Bronchial epithelial cell (primary cell): ENCODE results near the gene MROH2A. TPM values are rescaled to one million over a fixed set of nuclear protein-coding genes. Genes with fewer than 3 reads are reported as not detected.
"Not testable (repeated sequence)": the region's sequence is repeated elsewhere in the genome, so short reads cannot be mapped to it uniquely, and the experiment has no call there.

Experiments used
- DNase-seq: peaks from one replicate; pipeline ENCODE4 v3.0.0-alpha.2; 2010; ENCODE audit warnings: low read depth
- FAIRE-seq: peaks from 2 replicates; lab custom pipeline; 2011; peaks lifted over from hg19 to GRCh38; lab: Jason Lieb, UNC
- H3K27me3 ChIP-seq: 2 replicates; pipeline ENCODE4 v1.5.1; 2011; ENCODE audit warnings: low read length; ENCODE audit not compliant: control insufficient read depth, insufficient read depth
- H3K36me3 ChIP-seq: 2 replicates; pipeline ENCODE4 v1.5.1; 2011; ENCODE audit warnings: low read length; ENCODE audit not compliant: control insufficient read depth, insufficient read depth
- H3K4me3 ChIP-seq: 2 replicates; pipeline ENCODE4 v1.5.1; 2011; ENCODE audit warnings: mild to moderate bottlenecking, low read depth, low read length, control low read depth
- CTCF ChIP-seq: IDR thresholded peaks from 2 replicates; pipeline ENCODE4 v1.5.1; 2011; ENCODE audit warnings: mild to moderate bottlenecking, moderate library complexity, low read length, control low read depth, inconsistent platforms; ENCODE audit not compliant: insufficient read depth, severe bottlenecking
- total RNA-seq: library from RNA; depleted of rRNA; stranded (reverse); fragments of >200 nt; gene quantifications from 2 replicates; pipeline ENCODE4 v1.2.1, GENCODE V29; 2014

The MROH2A gene
- total RNA-seq, 1 donor from 2014 or later: not detected

GRCh38 chr2:233862261-233862768 is 84.2 kb downstream of the MROH2A start:
- FAIRE-seq: no peak
- Histone ChIP-seq H3K36me3 (peaks cover 1% of the 10 kb centered on the region), H3K27me3 (no peaks in the 10 kb centered on the region), H3K4me3 (no peak overlapping the region)
- no peak for TF ChIP-seq CTCF
- DNase-seq: no peak

DNA sequence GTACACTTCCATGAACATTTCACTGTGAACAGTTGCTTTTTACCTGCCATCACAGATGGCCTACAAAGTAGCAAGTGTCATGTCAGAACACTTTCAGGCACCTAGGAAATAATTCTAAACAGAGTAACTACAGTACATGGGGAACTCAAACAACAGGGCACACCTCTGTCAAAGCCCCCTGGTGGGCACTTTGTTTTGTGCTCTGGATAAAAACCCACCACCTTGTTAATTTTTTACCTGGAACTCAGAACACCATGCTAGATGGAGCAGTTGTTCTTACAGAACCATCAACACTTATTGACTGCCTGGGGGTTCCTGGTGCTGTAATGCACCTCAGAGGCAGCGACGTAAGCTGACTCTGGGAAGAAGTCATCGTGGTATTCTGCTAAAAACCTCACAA is 87.7 kb downstream of the MROH2A start:
- peak; percentile 12 for TF ChIP-seq CTCF
- peaks cover 1% of the 10 kb centered on the region for H3K36me3 ChIP-seq
- no peak overlapping the region for H3K4me3 ChIP-seq
- no peaks in the 10 kb centered on the region for H3K27me3 ChIP-seq
- FAIRE-seq (no peak), DNase-seq (no peak)

DNA sequence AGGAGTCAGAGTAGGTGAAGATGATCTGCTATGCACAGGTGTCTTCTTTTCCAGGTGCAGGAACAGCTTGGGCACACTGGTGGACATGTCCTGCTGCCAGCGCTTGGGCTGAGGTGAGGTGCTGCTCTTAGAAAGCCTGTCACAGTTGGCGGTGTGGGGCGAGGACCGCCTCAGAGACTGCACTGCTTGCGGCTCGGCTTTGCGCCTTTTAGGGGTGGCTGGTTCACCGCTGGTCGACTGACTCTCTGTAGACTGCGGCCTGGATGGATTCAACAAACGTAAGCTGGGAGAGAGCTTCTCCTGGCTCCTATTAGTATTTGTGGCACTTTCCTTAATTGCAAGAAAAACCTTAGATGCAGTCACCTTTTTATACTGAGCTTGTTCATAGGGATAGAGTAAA is 88.3 kb downstream of the MROH2A start:
- Histone ChIP-seq H3K27me3 (no peaks in the 10 kb centered on the region), H3K4me3 (no peak overlapping the region), H3K36me3 (peaks cover 1% of the 10 kb centered on the region)
- TF ChIP-seq CTCF: no peak
- DNase-seq: no peak
- FAIRE-seq: peak; percentile 66

GRCh38 chr2:233867993-233868532 is 89.9 kb downstream of the MROH2A start, which contains the start of gene MSL3B:
TSS of gene MSL3B (minus strand) at chr2:233868386.
- no peak for TF ChIP-seq CTCF
- Histone ChIP-seq H3K4me3 (peak within 1 kb of the TSS; percentile 76), H3K36me3 (peaks cover 1% of the 10 kb centered on the region), H3K27me3 (peaks cover 2% of the 10 kb centered on the region)
- FAIRE-seq (no peak), DNase-seq (peak; percentile 37)

DNA sequence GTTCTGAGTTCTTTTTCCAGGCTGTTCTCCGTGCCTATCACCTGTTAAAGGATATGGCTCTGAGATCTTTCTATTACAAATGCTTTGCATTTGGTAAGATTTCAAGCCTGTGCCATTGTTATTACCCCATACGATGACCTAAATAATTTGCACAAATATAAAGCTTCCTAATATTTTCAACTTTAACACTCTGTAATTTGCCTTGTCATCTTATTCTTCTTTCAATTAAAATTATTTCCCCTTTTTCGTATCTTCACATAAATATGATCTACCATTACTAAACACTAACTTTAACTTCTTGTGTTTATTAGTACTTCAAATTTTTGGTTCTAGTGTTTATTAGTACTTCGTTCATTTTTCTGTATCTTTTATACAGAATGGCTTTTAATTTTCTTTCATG is 93.3 kb downstream of the MROH2A start:
- FAIRE-seq: no peak
- H3K27me3 ChIP-seq: peaks cover 2% of the 10 kb centered on the region
- no peaks in the 10 kb centered on the region for H3K36me3 ChIP-seq
- DNase-seq: no peak
- no peak for TF ChIP-seq CTCF
- H3K4me3 ChIP-seq: no peak overlapping the region

DNA sequence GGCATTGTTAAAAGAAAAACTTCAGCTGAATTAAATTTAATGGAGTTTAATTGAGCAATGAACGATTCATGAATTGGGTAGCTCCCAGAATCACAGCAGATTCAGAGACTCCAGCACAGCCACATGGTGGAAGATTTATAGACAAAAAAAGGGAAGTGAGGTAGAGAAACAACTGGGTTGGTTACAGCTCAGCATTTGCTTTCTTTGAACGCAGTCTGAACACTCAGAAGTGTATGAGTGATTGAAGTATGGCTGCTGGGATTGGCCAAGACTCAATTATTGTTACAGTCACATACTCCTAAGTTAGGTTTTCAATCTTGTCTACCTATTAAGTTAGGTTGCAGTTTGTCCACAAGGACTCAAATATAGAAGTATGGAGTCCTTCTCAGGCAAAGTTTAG is 94.0 kb downstream of the MROH2A start:
- not testable (repeated sequence) for FAIRE-seq, DNase-seq

More for the DNA sequence above, 94.0 kb downstream of the MROH2A start:
- not testable (repeated sequence) for H3K4me3 ChIP-seq, H3K27me3 ChIP-seq, H3K36me3 ChIP-seq
